ENCODE data around the gene TMC6.

DNA sequence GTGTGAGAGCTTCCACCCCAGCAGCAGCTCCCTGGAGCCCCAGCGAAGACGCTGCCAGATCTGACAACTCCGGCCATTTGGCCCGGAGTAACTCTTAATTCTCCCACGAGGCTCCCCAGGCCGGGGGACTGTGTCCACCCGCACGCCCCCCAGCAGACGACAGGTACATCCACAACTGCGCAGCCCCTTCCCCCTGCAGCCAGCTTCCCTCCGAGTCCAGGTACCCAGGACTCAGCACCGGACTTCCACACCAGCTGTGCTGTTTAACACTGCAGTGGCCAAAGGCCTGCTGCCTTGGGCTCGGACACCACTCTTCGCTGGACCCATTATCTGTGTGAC lies 47.1 kb upstream of the TMC6 start:
- TF ChIP-seq, protein P1, sequence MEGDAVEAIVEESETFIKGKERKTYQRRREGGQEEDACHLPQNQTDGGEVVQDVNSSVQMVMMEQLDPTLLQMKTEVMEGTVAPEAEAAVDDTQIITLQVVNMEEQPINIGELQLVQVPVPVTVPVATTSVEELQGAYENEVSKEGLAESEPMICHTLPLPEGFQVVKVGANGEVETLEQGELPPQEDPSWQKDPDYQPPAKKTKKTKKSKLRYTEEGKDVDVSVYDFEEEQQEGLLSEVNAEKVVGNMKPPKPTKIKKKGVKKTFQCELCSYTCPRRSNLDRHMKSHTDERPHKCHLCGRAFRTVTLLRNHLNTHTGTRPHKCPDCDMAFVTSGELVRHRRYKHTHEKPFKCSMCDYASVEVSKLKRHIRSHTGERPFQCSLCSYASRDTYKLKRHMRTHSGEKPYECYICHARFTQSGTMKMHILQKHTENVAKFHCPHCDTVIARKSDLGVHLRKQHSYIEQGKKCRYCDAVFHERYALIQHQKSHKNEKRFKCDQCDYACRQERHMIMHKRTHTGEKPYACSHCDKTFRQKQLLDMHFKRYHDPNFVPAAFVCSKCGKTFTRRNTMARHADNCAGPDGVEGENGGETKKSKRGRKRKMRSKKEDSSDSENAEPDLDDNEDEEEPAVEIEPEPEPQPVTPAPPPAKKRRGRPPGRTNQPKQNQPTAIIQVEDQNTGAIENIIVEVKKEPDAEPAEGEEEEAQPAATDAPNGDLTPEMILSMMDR (conservative IDR thresholded peaks at IDR 0.05): no peak
- no peak for TF ChIP-seq ZFX (IDR thresholded peaks at IDR 0.05)
